ENCODE data around the gene MED15. TPM values are rescaled to one million over a fixed set of nuclear protein-coding genes. Genes with fewer than 3 reads are reported as not detected.

Gene MED15
- total RNA-seq, 1 donor from 2014 or later: 74.3 TPM

- H3K27me3 ChIP-seq (ENCODE audit: control insufficient read depth, insufficient read depth, low read length): peaks cover 12% of the 10 kb centered on the region
- no peak for DNase-seq (ENCODE audit: low read depth)
- no peak for TF ChIP-seq CTCF (IDR thresholded peaks at IDR 0.05; ENCODE audit: insufficient read depth, low read length, poor library complexity, severe bottlenecking)
- no peak overlapping the region for H3K4me3 ChIP-seq (ENCODE audit: low read depth, low read length)
- H3K36me3 ChIP-seq (ENCODE audit: control insufficient read depth, insufficient read depth, low read length): no peaks in the 10 kb centered on the region
Observed at GRCh38 chr22:20624161-20624616, 116.8 kb downstream of the MED15 start.

DNA sequence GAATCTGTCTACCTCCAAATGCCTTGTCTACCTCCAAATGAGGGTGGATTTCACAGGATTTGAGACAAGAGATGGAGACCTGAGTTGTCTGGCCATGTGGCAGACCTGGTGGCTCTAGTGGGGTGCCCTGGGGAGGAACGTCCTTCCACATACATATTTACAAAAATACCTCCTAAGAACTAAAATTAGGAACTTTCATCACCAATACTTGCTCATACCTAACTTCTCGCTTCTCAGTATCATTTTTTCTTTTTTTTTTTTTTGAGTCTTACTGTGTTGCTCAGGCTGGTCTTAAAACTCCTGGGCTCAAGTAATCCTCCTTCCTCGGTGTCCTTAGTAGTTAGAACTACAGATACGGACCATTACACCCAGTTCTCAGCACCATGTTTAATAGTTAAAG, 117.9 kb downstream of the MED15 start:
- TF ChIP-seq CTCF (IDR thresholded peaks at IDR 0.05; ENCODE audit: insufficient read depth, low read length, poor library complexity, severe bottlenecking): no peak
- Histone ChIP-seq H3K36me3 (ENCODE audit: control insufficient read depth, insufficient read depth, low read length) (no peaks in the 10 kb centered on the region), H3K27me3 (ENCODE audit: control insufficient read depth, insufficient read depth, low read length) (peaks cover 12% of the 10 kb centered on the region), H3K4me3 (ENCODE audit: low read depth, low read length) (no peak overlapping the region)
- DNase-seq (ENCODE audit: low read depth): no peak

- TF ChIP-seq CTCF (IDR thresholded peaks at IDR 0.05; ENCODE audit: insufficient read depth, low read length, poor library complexity, severe bottlenecking): no peak
- Histone ChIP-seq H3K36me3 (ENCODE audit: control insufficient read depth, insufficient read depth, low read length) (no peaks in the 10 kb centered on the region), H3K4me3 (ENCODE audit: low read depth, low read length) (no peak overlapping the region), H3K27me3 (ENCODE audit: control insufficient read depth, insufficient read depth, low read length) (peaks cover 11% of the 10 kb centered on the region)
- DNase-seq (ENCODE audit: low read depth): no peak
Observed at GRCh38 chr22:20626811-20627210, 119.4 kb downstream of the MED15 start.

DNA sequence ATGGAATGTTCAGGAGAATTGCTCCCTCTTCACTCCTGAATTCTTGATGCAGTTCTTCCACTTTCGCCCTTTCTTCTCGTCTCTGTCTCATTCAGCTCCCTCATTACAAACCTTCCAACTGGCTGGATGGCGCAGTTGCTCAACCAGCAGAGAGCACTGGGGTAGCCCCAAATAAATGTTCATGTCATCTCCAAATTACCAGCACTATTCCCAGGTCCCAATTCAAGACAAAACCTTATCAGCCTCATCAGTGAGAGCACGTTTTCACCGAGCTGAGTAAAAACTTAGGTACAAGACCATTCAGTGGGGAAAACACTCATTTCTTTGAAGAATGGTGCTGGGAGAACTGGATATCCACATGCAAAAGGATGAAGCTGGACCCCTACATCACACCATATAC, 120.0 kb downstream of the MED15 start:
- TF ChIP-seq CTCF (IDR thresholded peaks at IDR 0.05; ENCODE audit: insufficient read depth, low read length, poor library complexity, severe bottlenecking): no peak
- Histone ChIP-seq H3K27me3 (ENCODE audit: control insufficient read depth, insufficient read depth, low read length) (peaks cover 11% of the 10 kb centered on the region), H3K4me3 (ENCODE audit: low read depth, low read length) (no peak overlapping the region), H3K36me3 (ENCODE audit: control insufficient read depth, insufficient read depth, low read length) (no peaks in the 10 kb centered on the region)
- no peak for DNase-seq (ENCODE audit: low read depth)

- peaks cover 11% of the 10 kb centered on the region for H3K27me3 ChIP-seq (ENCODE audit: control insufficient read depth, insufficient read depth, low read length)
- H3K4me3 ChIP-seq (ENCODE audit: low read depth, low read length): no peak overlapping the region
- H3K36me3 ChIP-seq (ENCODE audit: control insufficient read depth, insufficient read depth, low read length): no peaks in the 10 kb centered on the region
- no peak for DNase-seq (ENCODE audit: low read depth)
- no peak for TF ChIP-seq CTCF (IDR thresholded peaks at IDR 0.05; ENCODE audit: insufficient read depth, low read length, poor library complexity, severe bottlenecking)
Observed at GRCh38 chr22:20628081-20628939, 120.9 kb downstream of the MED15 start.
